Measurements from ENCODE around the gene DGAT2.

DGAT2 gene

DNA sequence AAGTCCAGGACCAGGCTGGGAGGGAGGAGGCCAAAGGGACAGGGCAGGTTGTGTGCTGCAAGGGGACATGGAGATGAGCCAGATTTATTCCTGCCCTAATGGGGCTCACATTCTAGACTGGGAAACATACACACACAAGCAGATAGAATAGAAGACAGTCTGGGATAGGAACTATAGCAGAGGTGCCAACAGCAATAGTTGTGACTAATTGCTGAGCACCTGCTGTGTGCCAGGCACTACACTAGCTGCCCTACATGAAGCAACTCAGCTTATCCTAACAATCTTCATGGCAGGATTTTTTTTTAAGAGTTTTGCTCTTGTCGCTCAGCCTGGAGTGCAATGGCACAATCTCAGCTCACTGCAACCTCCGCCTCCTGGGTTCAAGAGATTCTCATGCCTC, 39.6 kb upstream of the DGAT2 start:
- no peak overlapping the region for H3K27ac ChIP-seq
- TF ChIP-seq, protein P1, sequence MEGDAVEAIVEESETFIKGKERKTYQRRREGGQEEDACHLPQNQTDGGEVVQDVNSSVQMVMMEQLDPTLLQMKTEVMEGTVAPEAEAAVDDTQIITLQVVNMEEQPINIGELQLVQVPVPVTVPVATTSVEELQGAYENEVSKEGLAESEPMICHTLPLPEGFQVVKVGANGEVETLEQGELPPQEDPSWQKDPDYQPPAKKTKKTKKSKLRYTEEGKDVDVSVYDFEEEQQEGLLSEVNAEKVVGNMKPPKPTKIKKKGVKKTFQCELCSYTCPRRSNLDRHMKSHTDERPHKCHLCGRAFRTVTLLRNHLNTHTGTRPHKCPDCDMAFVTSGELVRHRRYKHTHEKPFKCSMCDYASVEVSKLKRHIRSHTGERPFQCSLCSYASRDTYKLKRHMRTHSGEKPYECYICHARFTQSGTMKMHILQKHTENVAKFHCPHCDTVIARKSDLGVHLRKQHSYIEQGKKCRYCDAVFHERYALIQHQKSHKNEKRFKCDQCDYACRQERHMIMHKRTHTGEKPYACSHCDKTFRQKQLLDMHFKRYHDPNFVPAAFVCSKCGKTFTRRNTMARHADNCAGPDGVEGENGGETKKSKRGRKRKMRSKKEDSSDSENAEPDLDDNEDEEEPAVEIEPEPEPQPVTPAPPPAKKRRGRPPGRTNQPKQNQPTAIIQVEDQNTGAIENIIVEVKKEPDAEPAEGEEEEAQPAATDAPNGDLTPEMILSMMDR (conservative IDR thresholded peaks at IDR 0.05): no peak
- TF ChIP-seq ZFX (IDR thresholded peaks at IDR 0.05): no peak

DNA sequence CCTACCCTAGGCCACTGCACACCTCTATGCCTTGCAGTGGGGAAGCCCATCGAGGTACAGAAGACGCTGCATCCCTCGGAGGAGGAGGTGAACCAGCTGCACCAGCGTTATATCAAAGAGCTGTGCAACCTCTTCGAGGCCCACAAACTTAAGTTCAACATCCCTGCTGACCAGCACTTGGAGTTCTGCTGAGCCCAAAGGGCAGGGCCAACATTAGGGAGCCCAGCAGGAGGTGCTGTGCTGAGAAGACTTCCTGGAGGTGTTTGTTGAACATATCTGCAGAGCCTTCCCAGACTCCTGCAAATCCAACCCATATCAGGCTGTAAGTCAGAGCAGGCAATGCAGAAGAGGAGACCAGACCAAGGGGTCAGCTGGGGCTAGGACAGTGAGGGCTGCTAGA, 37.5 kb upstream of the DGAT2 start:
- no peak for TF ChIP-seq ZFX (IDR thresholded peaks at IDR 0.05)
- TF ChIP-seq, protein P1 (conservative IDR thresholded peaks at IDR 0.05): no peak

DNA sequence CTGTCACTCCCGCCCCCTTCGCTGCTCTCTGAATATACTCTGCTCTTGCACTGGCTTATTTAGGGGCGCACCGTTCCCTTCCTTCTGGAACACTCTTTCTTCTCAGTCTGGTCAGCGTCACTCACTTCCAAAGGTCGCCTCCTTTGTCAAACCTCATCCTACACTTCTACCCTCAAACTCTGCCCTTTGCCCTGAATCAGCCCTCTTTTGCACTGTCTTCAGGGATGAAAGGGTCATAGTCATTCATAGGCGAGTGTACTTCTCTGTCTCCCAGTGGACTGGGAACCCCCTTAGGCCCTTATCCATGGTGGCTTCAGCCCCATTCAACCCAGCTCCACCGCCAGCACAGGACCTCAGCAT, 35.5 kb upstream of the DGAT2 start:
- H3K27ac ChIP-seq: no peak overlapping the region
- TF ChIP-seq, protein P1 (conservative IDR thresholded peaks at IDR 0.05): no peak

More for the DNA sequence above, 37.5 kb upstream of the DGAT2 start:
- no peak overlapping the region for H3K27ac ChIP-seq

DNA sequence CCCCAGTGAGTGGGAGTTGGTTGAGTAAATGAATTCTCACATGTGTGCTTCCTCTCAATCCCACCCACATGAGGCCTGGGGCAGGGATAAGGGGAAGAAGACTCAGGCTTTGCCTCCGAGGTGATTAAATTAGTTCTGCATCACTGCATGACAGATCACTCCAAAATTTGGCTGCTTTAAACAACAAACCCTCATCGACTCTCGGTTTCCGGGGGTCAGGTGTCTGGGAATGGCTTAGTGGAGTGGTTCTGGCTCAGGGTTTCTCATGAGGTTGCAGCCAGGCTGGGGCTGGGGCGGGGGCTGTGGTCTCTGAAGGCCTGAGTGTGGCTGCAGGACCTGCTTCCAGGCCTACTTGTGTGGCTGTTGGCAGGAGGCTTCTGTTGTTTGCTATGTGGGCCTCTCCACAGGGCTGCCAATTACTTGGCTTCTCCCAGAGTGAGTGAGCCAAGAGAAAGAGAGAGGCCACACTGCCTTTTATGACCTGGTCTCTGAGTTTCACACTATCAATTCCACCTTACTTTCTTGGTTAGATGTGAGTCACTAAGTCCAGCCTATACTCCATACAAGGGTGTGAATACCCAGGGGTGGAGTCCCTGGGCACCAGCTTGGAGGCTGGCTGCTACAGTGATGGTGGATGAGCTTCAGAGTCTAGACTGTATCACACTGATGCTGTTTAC, 35.0 kb upstream of the DGAT2 start:
- H3K27ac ChIP-seq: no peak overlapping the region
- no peak for TF ChIP-seq ZFX (IDR thresholded peaks at IDR 0.05)
- TF ChIP-seq, protein P1 (conservative IDR thresholded peaks at IDR 0.05): no peak

DNA sequence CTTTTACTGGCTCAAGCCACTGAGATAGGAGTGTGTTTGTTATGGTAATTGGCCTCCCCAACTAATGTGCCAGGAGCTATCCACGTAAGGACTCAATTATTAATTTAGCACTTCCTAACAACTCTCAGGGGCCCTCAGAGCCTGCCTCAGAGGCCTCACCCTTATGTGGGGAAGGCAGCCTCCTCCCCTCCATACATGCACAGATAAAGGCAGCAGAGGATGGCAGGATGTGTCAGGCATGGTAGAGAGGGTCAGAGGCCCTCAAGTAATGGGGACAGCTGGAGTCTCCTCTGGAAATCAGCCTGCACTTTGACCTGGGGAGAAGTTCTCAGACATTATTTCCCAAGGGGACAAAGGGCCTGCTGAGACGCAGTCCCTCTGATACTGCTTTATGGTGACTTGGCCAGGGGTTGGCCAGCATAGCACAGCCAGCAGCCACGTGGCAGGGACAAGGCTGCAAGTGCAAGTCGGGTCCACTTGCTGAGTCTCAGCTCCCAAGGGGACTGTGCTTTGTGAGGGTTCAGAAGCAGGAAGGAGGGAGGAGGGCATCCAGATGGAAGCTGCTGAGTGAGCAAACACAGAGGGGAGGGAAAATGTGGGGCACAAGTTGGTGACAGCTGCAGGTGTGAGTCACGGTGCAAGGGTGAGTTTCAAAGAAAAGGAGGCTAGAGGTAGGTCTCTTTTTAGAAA, 33.9 kb upstream of the DGAT2 start:
- TF ChIP-seq, protein P1 (conservative IDR thresholded peaks at IDR 0.05): no peak
- no peak for TF ChIP-seq ZFX (IDR thresholded peaks at IDR 0.05)

DNA sequence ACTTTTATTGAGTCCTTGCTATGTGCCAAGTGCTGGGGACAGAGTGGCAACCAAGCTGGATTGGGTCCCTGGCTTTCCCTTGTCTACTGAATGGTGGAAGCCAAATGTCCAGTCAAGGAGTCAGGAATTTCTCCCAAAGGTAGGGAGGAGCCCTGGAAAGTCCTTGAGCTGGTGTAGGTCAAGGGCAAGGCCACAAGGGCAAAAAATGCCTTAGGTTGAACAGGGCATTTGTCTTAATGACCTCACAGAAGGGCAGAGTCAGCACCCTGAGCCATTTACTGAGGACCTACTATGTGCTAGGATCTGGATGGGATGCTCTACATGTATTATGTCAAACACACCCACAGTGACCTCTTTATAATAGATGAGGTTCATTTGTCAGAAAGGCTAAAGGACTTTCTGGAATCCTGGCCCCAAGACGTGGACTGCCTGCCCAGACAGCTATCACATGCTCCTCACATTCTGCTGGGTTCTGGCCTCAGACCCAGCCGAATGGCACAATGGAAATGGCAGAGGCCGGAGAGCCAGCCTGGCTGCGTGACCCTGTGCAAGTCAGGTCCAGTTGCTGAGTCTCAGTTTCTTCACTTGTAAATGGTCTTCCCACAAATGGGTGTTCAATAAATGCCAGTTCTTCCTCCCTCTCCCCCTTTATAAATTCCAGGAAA, 33.3 kb upstream of the DGAT2 start:
- no peak overlapping the region for H3K27ac ChIP-seq
- TF ChIP-seq, protein P1 (conservative IDR thresholded peaks at IDR 0.05): no peak
- no peak for TF ChIP-seq ZFX (IDR thresholded peaks at IDR 0.05)

More for the DNA sequence above, 33.9 kb upstream of the DGAT2 start:
- H3K27ac ChIP-seq: no peak overlapping the region

DNA sequence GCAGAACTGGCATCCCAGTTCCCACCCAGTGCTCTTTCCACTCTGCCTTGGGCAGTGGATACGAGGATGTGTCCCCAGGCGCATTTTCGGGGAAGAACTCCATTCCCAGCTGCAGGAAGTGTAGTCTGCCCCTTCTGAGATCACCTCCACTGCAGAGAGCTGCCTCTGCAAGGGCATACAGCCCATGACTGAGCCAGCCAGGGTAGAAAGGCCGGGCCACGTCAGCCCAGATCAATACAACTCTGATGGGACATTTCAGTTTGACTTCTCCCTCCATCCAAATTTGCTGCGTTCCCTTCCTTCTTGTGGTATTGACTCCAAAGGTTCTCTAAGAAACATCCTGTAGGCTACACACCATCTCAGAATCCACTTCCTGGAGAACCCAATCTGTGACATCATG, 31.3 kb upstream of the DGAT2 start:
- TF ChIP-seq, protein P1 (conservative IDR thresholded peaks at IDR 0.05): no peak
- H3K27ac ChIP-seq: no peak overlapping the region

Measured in C4-2B (cell line).